HG02938 (cell line): ENCODE results near the gene EIF6.
"Not testable (repeated sequence)": the region's sequence is repeated elsewhere in the genome, so short reads cannot be mapped to it uniquely, and the experiment has no call there.

Experiments used
- ATAC-seq: cut with Tn5 transposase; IDR thresholded peaks from one replicate; pipeline ENCODE4 v1.9.1; 2021; ENCODE audit warnings: mild to moderate bottlenecking, moderate library complexity; ENCODE audit not compliant: unreplicated experiment

EIF6 gene

GRCh38 chr20:35284267-35284991 is at the start of gene EIF6:
EIF6 (minus strand) TSS chr20:35284772; CDS start chr20:35284487, 285 bp downstream.
- ATAC-seq = peak; percentile 70

GRCh38 chr20:35333606-35334005 is 49.0 kb upstream of the EIF6 start:
- no peak for ATAC-seq

DNA sequence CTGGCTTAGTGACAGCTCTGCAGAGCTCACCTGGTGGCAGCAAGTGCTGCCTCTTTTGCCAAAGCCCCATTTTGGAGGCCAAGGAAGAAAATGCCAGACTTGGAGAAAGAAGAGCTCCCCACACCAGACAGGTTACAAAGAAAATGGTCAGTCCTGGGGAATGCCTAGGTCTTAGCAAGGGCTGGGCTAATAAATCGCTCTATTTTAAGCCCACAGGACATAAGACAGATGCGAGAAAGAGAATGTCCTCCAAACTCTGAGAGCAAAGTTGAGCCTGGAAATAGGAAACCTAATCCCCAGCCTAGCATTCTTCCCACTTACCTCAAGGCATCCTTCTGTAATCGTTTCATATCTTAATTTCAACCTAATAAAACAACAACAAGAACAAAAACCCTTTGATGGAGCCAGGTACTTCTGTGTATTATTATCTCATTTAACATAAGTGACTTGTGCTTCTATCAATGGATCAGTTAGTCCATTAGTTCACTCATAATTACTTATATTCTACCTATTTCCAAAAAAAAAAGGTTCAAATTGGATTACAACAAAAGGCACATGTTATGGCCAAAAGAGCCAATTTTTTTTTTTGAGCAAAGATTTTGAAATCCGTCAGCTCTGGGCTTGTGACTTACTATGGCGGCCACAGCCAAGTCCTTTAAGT is 48.1 kb upstream of the EIF6 start:
- ATAC-seq = no peak

GRCh38 chr20:35329435-35330139 is 45.0 kb upstream of the EIF6 start:
- no peak for ATAC-seq

GRCh38 chr20:35328689-35329088 is 44.1 kb upstream of the EIF6 start:
- ATAC-seq = no peak

DNA sequence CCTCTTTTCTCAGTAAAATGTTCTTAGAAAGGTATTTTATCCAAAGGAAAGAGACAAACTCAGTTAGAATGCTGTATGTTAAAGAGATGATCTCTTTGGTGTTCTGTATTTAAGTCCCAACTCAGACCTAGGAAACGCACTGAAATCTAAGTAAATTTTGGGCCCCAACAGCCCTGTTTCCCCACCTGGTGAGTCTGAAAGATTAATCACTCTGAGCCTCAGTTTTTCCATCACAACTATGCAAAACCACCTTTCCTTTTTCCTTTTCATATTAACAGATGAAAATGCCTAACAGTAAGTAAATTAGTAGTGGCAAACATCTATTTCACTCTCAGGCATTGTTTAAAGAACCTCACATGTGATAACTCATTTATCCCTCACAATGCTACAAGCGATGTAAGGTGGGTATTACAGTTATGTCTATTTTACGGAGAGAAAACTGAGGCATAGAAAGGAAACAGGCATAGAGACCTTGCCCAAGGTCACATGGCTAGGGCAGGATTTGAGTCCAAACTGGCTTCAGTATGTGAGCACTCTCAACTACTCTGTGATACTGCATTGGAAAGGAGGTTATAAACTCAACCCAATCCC is 43.6 kb upstream of the EIF6 start:
- ATAC-seq = no peak

DNA sequence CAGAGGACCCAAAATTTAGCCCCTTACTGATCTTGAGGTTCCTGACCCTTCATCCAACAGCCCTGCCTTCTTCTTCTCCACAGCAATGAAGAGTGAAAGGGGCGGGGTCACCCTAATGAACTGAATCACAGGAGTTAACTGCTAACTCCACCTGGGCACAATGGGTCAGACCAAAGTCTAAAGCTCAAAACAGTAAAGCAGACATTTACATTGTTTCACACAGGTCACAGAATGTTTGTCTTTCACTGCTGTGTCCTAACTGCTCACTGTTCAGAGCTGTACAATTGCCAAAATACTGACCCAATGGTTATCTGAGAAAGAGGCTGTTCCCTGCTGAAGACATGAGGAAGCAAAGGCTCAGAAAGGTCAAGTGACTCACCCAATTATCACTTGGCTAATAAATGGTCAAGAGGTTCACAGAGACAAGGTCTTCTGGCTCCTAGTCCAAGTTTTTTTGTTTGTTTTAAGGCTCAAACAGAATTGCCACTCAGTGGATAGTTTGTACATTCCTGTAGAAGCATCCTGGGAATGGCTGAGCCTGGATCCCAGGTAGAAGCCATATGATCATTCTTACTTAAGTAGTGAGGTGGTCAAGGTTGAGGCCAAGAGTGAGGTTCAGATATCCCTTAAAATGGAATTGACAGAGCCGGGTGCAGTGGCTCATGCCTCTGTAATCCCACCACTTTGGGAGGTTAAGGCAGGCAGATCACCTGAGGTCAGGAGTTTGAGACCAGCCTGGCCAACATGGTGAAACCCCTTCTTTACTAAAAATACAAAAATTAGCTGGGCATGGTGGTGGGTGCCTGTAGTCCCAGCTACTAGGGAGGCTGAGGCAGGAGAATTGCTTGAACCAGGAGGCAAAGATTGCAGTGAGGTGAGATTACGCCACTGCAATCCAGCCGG is 42.8 kb upstream of the EIF6 start:
- ATAC-seq = no peak

DNA sequence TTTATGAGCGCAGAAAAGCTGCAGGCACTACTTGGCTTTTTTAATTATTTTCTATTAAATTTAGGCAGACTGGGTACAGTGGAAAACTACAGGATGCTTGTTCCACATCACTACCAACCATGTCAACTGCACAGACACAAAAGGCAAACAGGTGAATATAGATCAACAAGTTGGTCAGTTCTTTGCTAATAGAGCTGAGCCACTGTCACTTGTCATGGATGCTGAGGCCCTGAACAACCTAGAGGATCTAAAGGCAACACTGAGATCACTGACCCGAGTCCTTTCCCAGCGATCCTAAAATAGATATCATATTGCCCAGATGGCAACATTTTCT is 42.1 kb upstream of the EIF6 start:
- no peak for ATAC-seq

DNA sequence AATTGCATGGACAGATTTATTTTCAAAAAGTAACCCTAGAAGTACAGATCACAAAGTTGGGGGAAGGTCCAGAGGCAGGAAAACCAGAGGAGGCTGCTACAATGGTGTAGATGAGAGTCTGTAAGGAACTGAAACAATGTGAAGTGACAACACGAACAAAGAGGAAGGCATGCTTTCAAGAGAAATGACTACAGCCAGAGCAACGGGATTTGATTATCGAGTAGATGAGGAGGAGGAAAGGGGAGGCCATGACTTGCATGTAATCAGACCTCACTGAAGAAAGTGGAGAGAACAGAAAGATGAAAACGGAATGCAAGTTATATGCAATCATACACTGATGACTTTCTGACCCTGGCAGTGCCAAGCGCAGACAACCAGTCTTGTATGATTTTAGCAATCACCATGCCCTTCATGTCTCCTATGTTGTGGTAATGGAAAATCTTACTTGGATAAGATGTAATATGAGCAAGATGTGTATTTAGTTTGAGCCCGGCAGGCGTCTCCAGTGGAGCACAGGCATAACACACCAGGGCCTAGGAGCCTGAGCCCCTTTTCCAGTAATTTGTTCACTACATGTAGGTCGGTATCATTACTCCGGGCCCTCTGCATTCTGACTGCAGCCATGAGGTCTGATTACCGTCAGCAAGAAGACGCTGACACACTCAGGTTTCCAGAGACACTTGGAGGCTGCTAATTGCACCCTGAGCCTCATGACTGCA is 41.6 kb upstream of the EIF6 start:
- no peak for ATAC-seq

GRCh38 chr20:35325401-35325800 is 40.8 kb upstream of the EIF6 start:
- no peak for ATAC-seq

- ATAC-seq = no peak
These were observed 36.0 kb upstream of the EIF6 start for GRCh38 chr20:35320396-35321126.

DNA sequence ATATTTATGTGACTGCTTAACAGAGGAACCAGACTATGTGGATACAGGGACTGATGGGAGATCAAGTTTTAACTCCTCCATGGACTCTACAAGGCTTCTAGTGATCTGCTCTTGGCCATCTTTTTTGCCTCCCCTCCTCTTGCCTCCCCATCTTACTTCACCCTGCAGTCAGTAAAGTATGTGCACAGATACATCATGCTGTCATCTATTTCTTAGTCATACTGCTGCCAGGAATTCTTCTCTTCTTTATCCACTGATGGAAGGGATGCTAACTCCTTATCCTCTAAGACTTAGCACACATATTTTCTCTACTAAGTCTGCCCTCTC is 35.3 kb upstream of the EIF6 start:
- no peak for ATAC-seq

DNA sequence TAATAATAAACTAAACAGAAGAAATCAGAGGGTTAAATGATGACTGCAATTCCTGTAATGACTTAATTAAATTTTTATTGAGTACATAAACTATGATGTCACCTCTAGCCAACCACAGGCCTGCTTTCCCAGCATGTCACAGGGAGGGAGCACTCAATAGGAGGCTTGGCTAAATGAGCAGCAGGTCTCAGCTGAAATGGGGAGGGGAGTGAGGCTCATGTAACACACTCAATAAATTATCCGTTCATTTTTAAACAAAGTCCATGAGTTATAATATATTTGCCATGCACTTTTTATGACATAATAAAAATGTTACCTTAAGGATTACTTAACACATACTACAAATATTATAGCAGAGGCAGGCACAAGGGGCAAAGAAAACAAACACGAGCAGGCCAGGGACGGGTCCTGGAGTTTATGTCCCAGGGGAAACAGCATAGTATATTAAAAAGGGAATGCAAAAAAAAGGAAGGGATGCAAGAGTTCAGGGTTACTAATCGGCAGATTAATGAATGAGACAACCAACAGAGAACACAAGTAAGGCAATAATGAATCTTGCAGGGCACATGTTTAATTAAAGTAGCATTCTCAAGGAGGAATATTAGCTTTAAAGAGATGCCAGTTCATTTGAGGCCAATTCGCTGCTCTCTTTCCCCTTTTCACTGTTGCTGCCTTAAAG is 34.8 kb upstream of the EIF6 start:
- ATAC-seq = no peak

GRCh38 chr20:35318502-35319157 is 34.1 kb upstream of the EIF6 start:
- ATAC-seq = no peak

DNA sequence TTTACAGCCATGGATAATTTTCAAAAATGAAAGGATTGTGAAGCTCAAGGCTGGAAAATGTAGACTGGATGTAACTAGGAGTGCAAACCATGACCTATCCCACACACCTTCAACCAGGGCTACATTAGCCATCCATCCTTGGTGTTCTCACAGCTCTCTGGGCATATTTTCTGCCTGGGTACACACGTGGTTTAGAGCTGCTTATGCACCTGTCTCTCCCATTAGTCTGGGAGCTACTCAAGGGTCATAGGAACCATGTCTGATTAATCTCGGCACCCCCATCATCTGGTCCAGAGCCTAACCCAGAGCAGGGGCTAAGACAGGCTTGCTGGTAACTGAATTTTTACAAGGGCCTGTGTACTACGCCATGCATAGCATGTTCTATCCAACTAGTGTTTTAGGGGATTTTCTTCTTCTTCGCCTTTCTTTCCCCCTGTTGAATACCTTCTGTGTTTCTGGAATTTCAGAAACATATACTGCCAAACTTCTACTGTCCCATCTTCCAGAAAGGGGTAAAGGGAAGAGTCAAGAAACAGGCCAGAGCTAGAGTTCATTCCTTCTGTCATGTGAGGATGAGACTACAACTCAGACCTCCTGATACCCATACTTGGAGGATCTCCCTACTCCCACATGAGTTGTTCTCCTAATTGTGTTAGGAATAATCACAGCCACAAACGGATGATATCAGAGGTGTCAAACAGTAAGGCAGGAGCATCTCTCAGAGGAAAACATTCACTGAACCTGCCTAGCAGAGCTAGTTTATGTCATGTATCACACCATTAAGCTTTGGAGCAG is 33.0 kb upstream of the EIF6 start:
- no peak for ATAC-seq

DNA sequence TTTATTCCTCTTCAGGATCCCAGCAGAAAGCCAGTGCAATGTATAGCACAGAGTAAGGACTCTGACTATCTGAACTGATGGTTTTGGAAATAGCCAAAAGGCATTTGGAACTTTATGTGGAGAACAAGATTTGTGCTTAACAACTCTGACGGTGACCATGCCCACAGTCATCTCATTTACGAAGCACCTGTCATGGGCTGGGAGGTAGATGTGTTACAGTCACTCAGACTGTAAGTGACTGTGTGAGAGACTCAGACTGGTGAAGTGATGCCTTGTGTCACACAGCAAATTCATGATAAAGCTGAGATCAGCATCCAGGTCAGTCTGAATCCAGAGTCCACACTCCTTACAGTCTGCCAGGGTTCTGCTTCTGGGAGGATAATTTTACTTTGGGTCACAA is 31.5 kb upstream of the EIF6 start:
- no peak for ATAC-seq

DNA sequence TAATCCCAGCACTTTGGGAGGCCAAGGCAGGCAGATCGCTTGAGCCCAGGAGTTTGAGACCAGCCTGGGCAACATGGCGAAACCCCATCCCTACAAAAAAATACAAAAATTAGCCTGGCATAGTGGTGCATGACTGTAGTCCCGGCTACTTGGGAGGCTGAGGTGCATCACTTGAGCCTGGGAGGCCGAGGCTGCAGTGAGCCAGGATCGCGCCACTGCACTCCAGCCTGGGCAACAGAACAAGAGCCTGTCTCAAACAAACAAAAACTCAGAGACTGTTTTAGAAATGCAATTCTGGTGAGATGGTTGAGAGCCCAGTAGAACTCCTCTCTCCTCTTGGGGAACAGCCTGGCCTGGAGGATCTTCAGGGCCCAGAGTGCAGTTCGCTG is 31.1 kb upstream of the EIF6 start:
- not testable (repeated sequence) for ATAC-seq
